A673 (cell line): Measurements from ENCODE around the gene AURKAIP1. TPM values are rescaled to one million over a fixed set of nuclear protein-coding genes. Genes with fewer than 3 reads are reported as not detected.

Experiments used
- BruUV-seq: library from RNA; stranded (reverse); fragments of 400-500 nt; replicated peaks from 2 replicates; lab custom pipeline; 2021; lab: Mats Ljungman, UMichigan
- CTCF ChIA-PET: fragments of 300-600 bp; sonication (Branson Sonifier 250); formaldehyde crosslinking; loops from one replicate; lab custom pipeline; 2022; ENCODE audit warnings: antibody characterized with exemption; lab: Charles Lee
- POLR2A ChIA-PET: fragments of 300-600 bp; sonication (Branson Sonifier 250); formaldehyde crosslinking; loops from one replicate; lab custom pipeline; 2022; ENCODE audit warnings: antibody characterized with exemption; ENCODE audit not compliant: low non-redundant PET; lab: Charles Lee
- DNase-seq: peaks from one replicate; pipeline ENCODE4 v3.0.0-alpha.2; 2015; ENCODE audit warnings: low spot score
- H3K27ac ChIP-seq: fragments of 200-600 bp; sonication (generic); 2 replicates; pipeline ENCODE4 v1.5.1; 2016; ENCODE audit warnings: mixed run types, low read depth, mild to moderate bottlenecking, mixed read lengths, antibody characterized with exemption, low read length; ENCODE audit not compliant: poor library complexity, severe bottlenecking
- H3K27me3 ChIP-seq: fragments of 200-600 bp; sonication (generic); replicated peaks from 2 replicates; pipeline ENCODE4 v1.6.1; 2017; ENCODE audit warnings: mixed run types, low read depth, mild to moderate bottlenecking, mixed read lengths, antibody characterized with exemption, low read length; ENCODE audit not compliant: insufficient read depth, poor library complexity
- H3K36me3 ChIP-seq: fragments of 200-600 bp; sonication (generic); 2 replicates; pipeline ENCODE4 v1.6.1; 2016; ENCODE audit warnings: mixed run types, mild to moderate bottlenecking, mixed read lengths, antibody characterized with exemption, low read length; ENCODE audit not compliant: insufficient read depth, poor library complexity, severe bottlenecking
- H3K4me1 ChIP-seq: fragments of 200-600 bp; sonication (generic); 2 replicates; pipeline ENCODE4 v1.6.1; 2017; ENCODE audit warnings: mixed run types, mild to moderate bottlenecking, mixed read lengths, antibody characterized with exemption, low read length; ENCODE audit not compliant: insufficient read depth, poor library complexity, severe bottlenecking
- H3K4me3 ChIP-seq: fragments of 200-600 bp; sonication (generic); 2 replicates; pipeline ENCODE4 v1.5.1; 2016; ENCODE audit warnings: low read depth, mixed run types, mild to moderate bottlenecking, mixed read lengths, low read length; ENCODE audit not compliant: poor library complexity, severe bottlenecking
- H3K9me3 ChIP-seq: fragments of 200-600 bp; sonication (generic); 2 replicates; pipeline ENCODE4 v1.6.1; 2016; ENCODE audit warnings: mixed run types, low read depth, mild to moderate bottlenecking, mixed read lengths, antibody characterized with exemption, low read length; ENCODE audit not compliant: poor library complexity, severe bottlenecking
- EZH2 ChIP-seq: fragments of 200-600 bp; sonication (generic); IDR thresholded peaks from 2 replicates; pipeline ENCODE4 v1.6.1; 2017; ENCODE audit warnings: borderline replicate concordance, low read depth, mild to moderate bottlenecking, mixed read lengths, antibody characterized with exemption, low read length; ENCODE audit not compliant: poor library complexity, severe bottlenecking
- intact Hi-C: fragments of 100-400 bp; cut with micrococcal nuclease; formaldehyde crosslinking; loops from one replicate; pipeline ENCODE4 v1.10.0; 2022; ENCODE audit not compliant: unreplicated experiment
- total RNA-seq: library from RNA; stranded (reverse); gene quantifications from 2 replicates; pipeline ENCODE4 v1.2.3, GENCODE V29; 2021
- TF ChIP-seq, protein P1 (sequence below): fragments of 300-800, 200-600 bp; sonication (generic); conservative IDR thresholded peaks from 2 replicates; pipeline ENCODE4 v1.5.1; 2017; ENCODE audit warnings: low read depth, mild to moderate bottlenecking, antibody characterized with exemption, low read length, moderate library complexity, mixed read lengths

The AURKAIP1 gene
- total RNA-seq, 1 experiment from 2014 or later, result 172 TPM

- Histone ChIP-seq H3K9me3 (no peaks in the 10 kb centered on the region), H3K4me1 (peaks cover 3% of the 10 kb centered on the region), H3K36me3 (peaks cover 3% of the 10 kb centered on the region), H3K27ac (no peak overlapping the region), H3K4me3 (no peak overlapping the region), H3K27me3 (no peaks in the 10 kb centered on the region)
- DNase-seq, result no peak
- ChIA-PET POLR2A (no interaction called here), CTCF (no interaction called here)
- no peak for TF ChIP-seq EZH2
- TF ChIP-seq, protein P1, sequence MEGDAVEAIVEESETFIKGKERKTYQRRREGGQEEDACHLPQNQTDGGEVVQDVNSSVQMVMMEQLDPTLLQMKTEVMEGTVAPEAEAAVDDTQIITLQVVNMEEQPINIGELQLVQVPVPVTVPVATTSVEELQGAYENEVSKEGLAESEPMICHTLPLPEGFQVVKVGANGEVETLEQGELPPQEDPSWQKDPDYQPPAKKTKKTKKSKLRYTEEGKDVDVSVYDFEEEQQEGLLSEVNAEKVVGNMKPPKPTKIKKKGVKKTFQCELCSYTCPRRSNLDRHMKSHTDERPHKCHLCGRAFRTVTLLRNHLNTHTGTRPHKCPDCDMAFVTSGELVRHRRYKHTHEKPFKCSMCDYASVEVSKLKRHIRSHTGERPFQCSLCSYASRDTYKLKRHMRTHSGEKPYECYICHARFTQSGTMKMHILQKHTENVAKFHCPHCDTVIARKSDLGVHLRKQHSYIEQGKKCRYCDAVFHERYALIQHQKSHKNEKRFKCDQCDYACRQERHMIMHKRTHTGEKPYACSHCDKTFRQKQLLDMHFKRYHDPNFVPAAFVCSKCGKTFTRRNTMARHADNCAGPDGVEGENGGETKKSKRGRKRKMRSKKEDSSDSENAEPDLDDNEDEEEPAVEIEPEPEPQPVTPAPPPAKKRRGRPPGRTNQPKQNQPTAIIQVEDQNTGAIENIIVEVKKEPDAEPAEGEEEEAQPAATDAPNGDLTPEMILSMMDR, result no peak
- no TSS peak for BruUV-seq
- intact Hi-C loops, result no loop called here
Observed at GRCh38 chr1:1345384-1345783, 29.6 kb downstream of the AURKAIP1 start.

DNA sequence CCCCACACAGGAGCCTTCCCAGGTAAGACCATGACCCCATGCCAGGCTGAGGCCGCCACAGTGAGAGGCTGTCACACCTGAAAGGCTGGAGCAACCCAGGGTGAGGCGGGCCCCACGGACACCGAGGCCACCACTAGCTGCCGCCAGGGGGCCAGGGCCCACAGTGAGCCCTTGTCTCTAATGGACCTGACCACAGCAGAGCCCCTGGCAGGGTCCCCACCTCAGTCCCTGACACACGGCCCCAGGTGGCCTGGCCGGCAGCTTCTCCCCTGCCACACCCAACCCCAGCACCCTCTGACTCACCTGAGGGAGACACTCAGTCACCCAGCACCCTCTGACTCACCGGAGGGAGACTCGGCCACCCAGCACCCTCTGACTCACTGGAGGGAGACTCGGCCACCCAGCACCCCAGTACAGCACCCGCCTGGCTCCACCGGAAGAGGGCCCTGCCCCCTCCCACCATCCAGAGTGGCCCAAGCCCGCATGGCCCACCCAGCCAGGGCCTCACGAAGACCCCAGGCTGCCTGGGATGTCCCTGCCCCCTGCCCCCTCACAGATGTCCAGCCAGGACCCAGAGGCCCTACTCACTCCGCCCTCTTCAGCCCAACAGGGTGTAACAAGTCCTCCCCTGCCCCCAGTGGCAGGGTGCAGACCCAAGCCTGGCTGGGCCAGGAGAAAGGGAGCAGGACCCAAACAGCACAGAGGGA, 30.2 kb downstream of the AURKAIP1 start:
- BruUV-seq, result no TSS peak
- H3K27ac ChIP-seq, result peak overlapping the region; percentile 16
- POLR2A ChIA-PET, result no interaction called here
- no peak for DNase-seq
- no peaks in the 10 kb centered on the region for H3K9me3 ChIP-seq
- H3K4me3 ChIP-seq, result no peak overlapping the region
- H3K36me3 ChIP-seq, result peaks cover 6% of the 10 kb centered on the region
- intact Hi-C loops, result no loop called here
- no peaks in the 10 kb centered on the region for H3K27me3 ChIP-seq
- H3K4me1 ChIP-seq, result peaks cover 3% of the 10 kb centered on the region
- no peak for TF ChIP-seq EZH2
- TF ChIP-seq, protein P1, result peak; percentile 46
- CTCF ChIA-PET, result no interaction called here

GRCh38 chr1:1343811-1344421, 31.1 kb downstream of the AURKAIP1 start:
- no TSS peak for BruUV-seq
- no peaks in the 10 kb centered on the region for H3K9me3 ChIP-seq
- CTCF ChIA-PET, result no interaction called here
- no peak for DNase-seq
- peaks cover 6% of the 10 kb centered on the region for H3K36me3 ChIP-seq
- H3K4me1 ChIP-seq, result peaks cover 3% of the 10 kb centered on the region
- POLR2A ChIA-PET, result no interaction called here
- H3K27me3 ChIP-seq, result no peaks in the 10 kb centered on the region
- intact Hi-C loops, result no loop called here
- H3K27ac ChIP-seq, result no peak overlapping the region
- no peak for TF ChIP-seq EZH2
- TF ChIP-seq, protein P1, result no peak
- H3K4me3 ChIP-seq, result no peak overlapping the region
